Breast epithelium (tissue), 4 donors: Measurements from ENCODE around the gene EZH1. TPM values are rescaled to one million over a fixed set of nuclear protein-coding genes. Genes with fewer than 3 reads are reported as not detected.

Experiments used
- DNase-seq, 2 donors: peaks; one replicate each; pipeline ENCODE4 v3.0.0-alpha.2; 2019; ENCODE audit warnings: low spot score in 2 of 2
- H3K27ac ChIP-seq, 2 donors: fragments of 200-600 bp; sonication (generic) in 1 of 2; one replicate each; pipeline ENCODE4 v1.5.1; 2016 to 2019; ENCODE audit warnings: mild to moderate bottlenecking in 1 of 2
- H3K27me3 ChIP-seq, 2 donors: fragments of 200-600 bp; sonication (generic) in 1 of 2; one replicate each; pipeline versions ENCODE4 v1.5.1 to v1.6.0; 2017 to 2019; ENCODE audit warnings: control low read depth in 1 of 2, mild to moderate bottlenecking in 1 of 2
- H3K36me3 ChIP-seq: fragments of 200-600 bp; one replicate; pipeline ENCODE4 v1.5.1; 2019
- H3K4me1 ChIP-seq, 2 donors: fragments of 200-600 bp; sonication (generic); one replicate each; pipeline ENCODE4 v1.5.1; 2016 to 2019; ENCODE audit warnings: control low read depth in 1 of 2
- H3K4me3 ChIP-seq, 3 donors: fragments of 200-600 bp; sonication (generic); 1 replicate in 2 of 3; 2 replicates in 1 of 3; pipeline ENCODE4 v1.5.1; 2016 to 2019; ENCODE audit warnings: mild to moderate bottlenecking in 3 of 3, moderate library complexity in 2 of 3
- H3K9me3 ChIP-seq, 2 donors: fragments of 200-600 bp; sonication (generic) in 1 of 2; one replicate each; pipeline ENCODE4 v1.5.1; 2016 to 2019; ENCODE audit warnings: control low read depth in 1 of 2
- CTCF ChIP-seq, 3 donors: fragments of 450-650 bp; IDR thresholded peaks; one replicate each; pipeline ENCODE4 v1.5.1; 2016 to 2017; ENCODE audit warnings: antibody characterized with exemption in 3 of 3, mild to moderate bottlenecking in 3 of 3, moderate library complexity in 3 of 3
- POLR2A ChIP-seq: fragments of 450-650 bp; IDR thresholded peaks from one replicate; pipeline ENCODE4 v1.6.1; 2016; ENCODE audit warnings: antibody characterized with exemption, mild to moderate bottlenecking, moderate library complexity
- POLR2AphosphoS5 ChIP-seq, 3 donors: sonication (generic); formaldehyde crosslinking; IDR thresholded peaks; one replicate each; pipeline ENCODE4 v1.6.1; 2017; ENCODE audit warnings: antibody characterized with exemption in 3 of 3
- intact Hi-C: fragments of 100-400 bp; cut with DNase I; formaldehyde crosslinking; loops from one replicate; pipeline ENCODE4 v1.15.1; 2023; ENCODE audit warnings: low total_unique reads
- total RNA-seq, 3 donors: library from RNA; depleted of rRNA; stranded (reverse); fragments of >200 nt; gene quantifications; one replicate each; pipeline ENCODE4 v1.1.0, GENCODE V29; 2016

EZH1 gene
- total RNA-seq, 3 donors from 2014 or later: 50.8 to 91.1 (median 70.1) TPM

DNA sequence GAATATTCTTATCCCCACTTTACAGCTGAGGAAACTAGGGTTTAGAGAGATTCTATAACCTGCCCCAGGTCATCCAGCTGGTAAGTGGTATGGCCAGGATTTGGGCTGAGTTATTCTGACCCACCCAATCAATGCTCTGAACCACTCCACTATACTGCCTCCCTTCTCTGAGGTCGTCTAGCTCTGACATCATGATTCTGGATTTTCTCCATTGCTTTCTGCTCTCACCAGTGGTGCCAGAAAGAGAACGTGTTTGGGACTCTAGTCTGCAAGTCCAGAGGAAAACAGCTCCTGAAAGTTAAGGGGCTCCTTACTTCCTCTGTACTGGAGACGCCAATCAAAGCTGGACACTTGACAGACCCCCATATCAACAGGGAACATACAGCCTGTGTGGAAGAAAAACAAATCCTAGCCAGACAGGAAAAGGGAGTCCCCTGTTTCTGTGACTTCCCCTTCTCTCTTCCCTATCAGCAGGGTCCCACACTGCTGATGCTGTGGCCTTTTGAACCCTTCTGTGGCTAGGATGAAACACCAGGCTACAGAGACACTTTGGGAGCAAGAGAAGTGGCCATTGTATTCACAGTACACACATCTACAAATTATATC, 6.0 kb upstream of the EZH1 start:
- no peaks in the 10 kb centered on the region for H3K27me3 ChIP-seq
- H3K4me3 ChIP-seq: no peak overlapping the region
- no peak for DNase-seq
- H3K4me1 ChIP-seq: no peaks in the 10 kb centered on the region
- TF ChIP-seq POLR2A: no peak
- no peak for TF ChIP-seq CTCF (IDR thresholded peaks at IDR 0.05)
- no peak for TF ChIP-seq POLR2AphosphoS5 (IDR thresholded peaks at IDR 0.05)
- H3K9me3 ChIP-seq: no peaks in the 10 kb centered on the region
- H3K36me3 ChIP-seq: no peaks in the 10 kb centered on the region
- intact Hi-C loops: no loop called here
- H3K27ac ChIP-seq: peak overlapping the region; percentile 69 to 90

GRCh38 chr17:42748908-42749798, 4.3 kb upstream of the EZH1 start:
- H3K4me1 ChIP-seq: peaks cover 0 to 3% of the 10 kb centered on the region in 2 donors

GRCh38 chr17:42748202-42748907, 3.5 kb upstream of the EZH1 start:
- DNase-seq: no peak
- TF ChIP-seq POLR2AphosphoS5 (IDR thresholded peaks at IDR 0.05) (peak in 1 of 3 donors; percentile 68), CTCF (IDR thresholded peaks at IDR 0.05) (no peak)
- Histone ChIP-seq H3K4me3 (no peak overlapping the region), H3K36me3 (no peaks in the 10 kb centered on the region), H3K4me1 (peaks cover 3 to 4% of the 10 kb centered on the region in 2 donors), H3K9me3 (no peaks in the 10 kb centered on the region), H3K27ac (peak overlapping the region; percentile 69 to 90), H3K27me3 (no peaks in the 10 kb centered on the region)
- intact Hi-C loops: no loop called here

More at GRCh38 chr17:42748908-42749798, 4.3 kb upstream of the EZH1 start:
- H3K27ac ChIP-seq: peak overlapping the region; percentile 69 to 90
- H3K27me3 ChIP-seq: no peaks in the 10 kb centered on the region
- intact Hi-C loops: no loop called here
- no peaks in the 10 kb centered on the region for H3K36me3 ChIP-seq
- no peak for TF ChIP-seq CTCF (IDR thresholded peaks at IDR 0.05)
- no peak for TF ChIP-seq POLR2A
- peak in 1 of 3 donors; percentile 11 for TF ChIP-seq POLR2AphosphoS5 (IDR thresholded peaks at IDR 0.05)
- no peaks in the 10 kb centered on the region for H3K9me3 ChIP-seq
- no peak overlapping the region for H3K4me3 ChIP-seq
- DNase-seq: no peak

DNA sequence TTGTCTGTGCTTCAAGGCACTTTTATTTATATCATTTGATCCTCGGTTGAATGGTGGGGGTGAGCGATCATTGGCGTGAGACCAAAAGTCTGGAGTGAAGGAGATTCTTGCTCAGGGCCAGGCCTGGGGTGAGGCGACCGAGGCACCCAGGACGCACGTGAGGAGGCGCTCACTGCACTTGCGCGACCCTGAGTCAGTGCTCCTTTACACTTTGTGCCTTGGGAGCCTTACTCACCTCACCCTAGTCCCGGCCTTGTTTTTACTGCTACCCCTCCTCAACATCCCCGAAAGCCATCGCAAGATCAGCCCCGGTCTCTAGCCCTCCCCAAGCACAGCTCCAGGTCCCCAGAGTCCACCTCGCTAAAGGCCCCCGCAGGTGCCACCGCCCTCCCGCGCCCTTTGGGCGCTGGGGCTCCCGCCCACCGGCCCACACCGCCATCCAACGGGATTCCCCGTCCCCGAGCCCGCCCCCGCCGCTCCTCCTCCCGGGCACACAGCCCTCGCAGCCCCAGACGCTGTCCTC, 496 bp downstream of the EZH1 start:
- peak; percentile 68 to 81 for DNase-seq
- no peaks in the 10 kb centered on the region for H3K36me3 ChIP-seq
- intact Hi-C loops: no loop called here
- H3K9me3 ChIP-seq: no peaks in the 10 kb centered on the region
- peak overlapping the region; percentile 96 to 97 for H3K27ac ChIP-seq
- peaks cover 3 to 4% of the 10 kb centered on the region in 2 donors for H3K4me1 ChIP-seq
- peak overlapping the region; percentile 64 to 81 (median 79) for H3K4me3 ChIP-seq
- H3K27me3 ChIP-seq: no peaks in the 10 kb centered on the region
- TF ChIP-seq POLR2A (no peak), CTCF (IDR thresholded peaks at IDR 0.05) (no peak), POLR2AphosphoS5 (IDR thresholded peaks at IDR 0.05) (no peak)
